HEK293 (cell line): ENCODE data around the gene ALKAL2.
"Not testable (repeated sequence)": the region's sequence is repeated elsewhere in the genome, so short reads cannot be mapped to it uniquely, and the experiment has no call there.

Experiments
- KLF1 ChIP-seq: fragments of 450-650 bp; formaldehyde crosslinking; IDR thresholded peaks from 2 replicates; pipeline ENCODE4 v1.5.1; 2016; ENCODE audit warnings: missing biosample characterization, missing genetic modification characterization
- SALL2 ChIP-seq: fragments of 450-650 bp; formaldehyde crosslinking; IDR thresholded peaks from 2 replicates; pipeline ENCODE4 v1.5.0; 2017; ENCODE audit warnings: missing biosample characterization, mild to moderate bottlenecking, missing genetic modification characterization, borderline replicate concordance
- ZBTB17 ChIP-seq: fragments of 450-650 bp; formaldehyde crosslinking; IDR thresholded peaks from 2 replicates; pipeline ENCODE4 v1.5.1; 2016; ENCODE audit warnings: missing biosample characterization, missing genetic modification characterization
- ZBTB48 ChIP-seq: fragments of 450-650 bp; formaldehyde crosslinking; IDR thresholded peaks from 2 replicates; pipeline ENCODE4 v1.5.1; 2016; ENCODE audit warnings: missing biosample characterization, missing genetic modification characterization
- ZBTB7A ChIP-seq: fragments of 450-650 bp; formaldehyde crosslinking; IDR thresholded peaks from 2 replicates; pipeline ENCODE4 v1.5.1; 2016; ENCODE audit warnings: low read depth, missing biosample characterization, missing genetic modification characterization
- ZNF121 ChIP-seq: fragments of 450-650 bp; formaldehyde crosslinking; IDR thresholded peaks from 2 replicates; pipeline ENCODE4 v1.5.1; 2016; ENCODE audit warnings: missing biosample characterization, missing genetic modification characterization
- ZNF239 ChIP-seq: fragments of 450-650 bp; formaldehyde crosslinking; IDR thresholded peaks from 2 replicates; pipeline ENCODE4 v1.5.1; 2016; ENCODE audit warnings: missing biosample characterization, missing genetic modification characterization
- ZNF624 ChIP-seq: fragments of 450-650 bp; formaldehyde crosslinking; IDR thresholded peaks from 2 replicates; pipeline ENCODE4 v1.5.1; 2017; ENCODE audit warnings: missing biosample characterization, missing genetic modification characterization
- TF ChIP-seq, protein P1 (sequence below): fragments of 450-650 bp; formaldehyde crosslinking; IDR thresholded peaks from 2 replicates; pipeline ENCODE4 v1.5.1; 2016; ENCODE audit warnings: missing biosample characterization, missing genetic modification characterization
- TF ChIP-seq, protein P2 (sequence below): fragments of 450-650 bp; formaldehyde crosslinking; IDR thresholded peaks from 2 replicates; pipeline ENCODE4 v1.5.1; 2016; ENCODE audit warnings: missing biosample characterization, missing genetic modification characterization

DNA sequence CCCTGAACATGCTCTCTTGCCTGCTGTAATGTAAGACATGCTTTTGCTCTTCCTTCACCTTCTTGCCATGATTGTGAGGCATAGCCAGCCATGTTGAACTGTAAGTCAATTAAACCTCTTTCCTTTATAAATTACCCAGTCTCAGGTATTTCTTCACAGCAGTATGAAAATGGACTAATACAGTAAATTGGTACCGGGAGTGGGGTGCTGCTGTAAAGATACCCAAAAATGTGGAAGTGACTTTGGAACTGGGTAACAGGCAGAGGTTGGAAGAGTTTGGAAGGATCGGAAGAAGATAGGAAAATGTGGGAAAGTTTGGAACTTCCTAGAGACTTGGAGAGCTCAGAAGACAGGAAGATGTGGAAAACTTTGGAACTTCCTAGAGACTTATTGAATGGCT is 49.1 kb upstream of the ALKAL2 start:
- TF ChIP-seq, protein P1, sequence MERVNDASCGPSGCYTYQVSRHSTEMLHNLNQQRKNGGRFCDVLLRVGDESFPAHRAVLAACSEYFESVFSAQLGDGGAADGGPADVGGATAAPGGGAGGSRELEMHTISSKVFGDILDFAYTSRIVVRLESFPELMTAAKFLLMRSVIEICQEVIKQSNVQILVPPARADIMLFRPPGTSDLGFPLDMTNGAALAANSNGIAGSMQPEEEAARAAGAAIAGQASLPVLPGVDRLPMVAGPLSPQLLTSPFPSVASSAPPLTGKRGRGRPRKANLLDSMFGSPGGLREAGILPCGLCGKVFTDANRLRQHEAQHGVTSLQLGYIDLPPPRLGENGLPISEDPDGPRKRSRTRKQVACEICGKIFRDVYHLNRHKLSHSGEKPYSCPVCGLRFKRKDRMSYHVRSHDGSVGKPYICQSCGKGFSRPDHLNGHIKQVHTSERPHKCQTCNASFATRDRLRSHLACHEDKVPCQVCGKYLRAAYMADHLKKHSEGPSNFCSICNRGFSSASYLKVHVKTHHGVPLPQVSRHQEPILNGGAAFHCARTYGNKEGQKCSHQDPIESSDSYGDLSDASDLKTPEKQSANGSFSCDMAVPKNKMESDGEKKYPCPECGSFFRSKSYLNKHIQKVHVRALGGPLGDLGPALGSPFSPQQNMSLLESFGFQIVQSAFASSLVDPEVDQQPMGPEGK (tag by site-specific recombination), result not testable (repeated sequence)
- TF ChIP-seq ZNF239 (tag by site-specific recombination); ZBTB7A (tag by site-specific recombination); ZNF121 (tag by site-specific recombination); SALL2 (tag by site-specific recombination); ZNF624 (tag by site-specific recombination); ZBTB48; KLF1 (tag by site-specific recombination); ZBTB17 (tag by site-specific recombination): not testable (repeated sequence)
- TF ChIP-seq, protein P2, sequence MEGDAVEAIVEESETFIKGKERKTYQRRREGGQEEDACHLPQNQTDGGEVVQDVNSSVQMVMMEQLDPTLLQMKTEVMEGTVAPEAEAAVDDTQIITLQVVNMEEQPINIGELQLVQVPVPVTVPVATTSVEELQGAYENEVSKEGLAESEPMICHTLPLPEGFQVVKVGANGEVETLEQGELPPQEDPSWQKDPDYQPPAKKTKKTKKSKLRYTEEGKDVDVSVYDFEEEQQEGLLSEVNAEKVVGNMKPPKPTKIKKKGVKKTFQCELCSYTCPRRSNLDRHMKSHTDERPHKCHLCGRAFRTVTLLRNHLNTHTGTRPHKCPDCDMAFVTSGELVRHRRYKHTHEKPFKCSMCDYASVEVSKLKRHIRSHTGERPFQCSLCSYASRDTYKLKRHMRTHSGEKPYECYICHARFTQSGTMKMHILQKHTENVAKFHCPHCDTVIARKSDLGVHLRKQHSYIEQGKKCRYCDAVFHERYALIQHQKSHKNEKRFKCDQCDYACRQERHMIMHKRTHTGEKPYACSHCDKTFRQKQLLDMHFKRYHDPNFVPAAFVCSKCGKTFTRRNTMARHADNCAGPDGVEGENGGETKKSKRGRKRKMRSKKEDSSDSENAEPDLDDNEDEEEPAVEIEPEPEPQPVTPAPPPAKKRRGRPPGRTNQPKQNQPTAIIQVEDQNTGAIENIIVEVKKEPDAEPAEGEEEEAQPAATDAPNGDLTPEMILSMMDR, result not testable (repeated sequence)
